Esophagus muscularis mucosa (tissue), 3 donors: ENCODE measurements around the gene ZBTB46.

Experiments used
- POLR2A ChIP-seq: fragments of 450-650 bp; IDR thresholded peaks from one replicate; pipeline ENCODE4 v1.6.1; 2017; ENCODE audit warnings: antibody characterized with exemption, moderate library complexity, mild to moderate bottlenecking, low read depth
- TF ChIP-seq, protein P1 (sequence below), 3 experiments: fragments of 200-600 bp in 2 of 3; fragments of 450-650 bp in 1 of 3; sonication (generic) in 2 of 3; IDR thresholded peaks; one replicate each; pipeline ENCODE4 v1.5.1; 2017 to 2019; ENCODE audit warnings: antibody characterized with exemption in 3 of 3, mild to moderate bottlenecking in 2 of 3, moderate library complexity in 1 of 3

- no peak for TF ChIP-seq POLR2A
- TF ChIP-seq, protein P1, sequence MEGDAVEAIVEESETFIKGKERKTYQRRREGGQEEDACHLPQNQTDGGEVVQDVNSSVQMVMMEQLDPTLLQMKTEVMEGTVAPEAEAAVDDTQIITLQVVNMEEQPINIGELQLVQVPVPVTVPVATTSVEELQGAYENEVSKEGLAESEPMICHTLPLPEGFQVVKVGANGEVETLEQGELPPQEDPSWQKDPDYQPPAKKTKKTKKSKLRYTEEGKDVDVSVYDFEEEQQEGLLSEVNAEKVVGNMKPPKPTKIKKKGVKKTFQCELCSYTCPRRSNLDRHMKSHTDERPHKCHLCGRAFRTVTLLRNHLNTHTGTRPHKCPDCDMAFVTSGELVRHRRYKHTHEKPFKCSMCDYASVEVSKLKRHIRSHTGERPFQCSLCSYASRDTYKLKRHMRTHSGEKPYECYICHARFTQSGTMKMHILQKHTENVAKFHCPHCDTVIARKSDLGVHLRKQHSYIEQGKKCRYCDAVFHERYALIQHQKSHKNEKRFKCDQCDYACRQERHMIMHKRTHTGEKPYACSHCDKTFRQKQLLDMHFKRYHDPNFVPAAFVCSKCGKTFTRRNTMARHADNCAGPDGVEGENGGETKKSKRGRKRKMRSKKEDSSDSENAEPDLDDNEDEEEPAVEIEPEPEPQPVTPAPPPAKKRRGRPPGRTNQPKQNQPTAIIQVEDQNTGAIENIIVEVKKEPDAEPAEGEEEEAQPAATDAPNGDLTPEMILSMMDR (IDR thresholded peaks at IDR 0.05), result no peak
Measured at GRCh38 chr20:63746751-63747315, 84.2 kb downstream of the ZBTB46 start.
